SK-N-SH treated with all-trans-retinoic acid at 6 μM for 48 hours (cell line): Measurements from ENCODE around the gene TCEA3.

ENCODE experiments used
- ATAC-seq: fragments of 200-7000 bp; cut with Tn5 transposase; 3 replicates; pipeline ENCODE4 v1.9.1; 2020; ENCODE audit warnings: mild to moderate bottlenecking, moderate library complexity
- ARNTL ChIP-seq: fragments of 450-650 bp; formaldehyde crosslinking; IDR thresholded peaks from 2 replicates; pipeline ENCODE4 v1.5.0; 2020; ENCODE audit warnings: low read depth, mild to moderate bottlenecking, moderate library complexity, borderline replicate concordance
- CREB5 ChIP-seq: fragments of 250-450 bp; sonication (Bioruptor Pico); IDR thresholded peaks from 2 replicates; pipeline ENCODE4 v1.5.1; 2020; ENCODE audit warnings: low read depth, mild to moderate bottlenecking, moderate library complexity
- CSDC2 ChIP-seq: fragments of 250-450 bp; sonication (Bioruptor Pico); IDR thresholded peaks from 2 replicates; pipeline ENCODE4 v1.5.0; 2020; ENCODE audit warnings: mild to moderate bottlenecking, moderate library complexity
- CSRNP3 ChIP-seq: fragments of 250-450 bp; sonication (Bioruptor Pico); IDR thresholded peaks from 2 replicates; pipeline ENCODE4 v1.5.1; 2021; ENCODE audit warnings: mild to moderate bottlenecking, moderate library complexity
- ESRRG ChIP-seq: fragments of 250-450 bp; sonication (Bioruptor Pico); IDR thresholded peaks from 2 replicates; pipeline ENCODE4 v1.6.1; 2021; ENCODE audit warnings: mild to moderate bottlenecking
- GLIS3 ChIP-seq: fragments of 250-450 bp; sonication (Bioruptor Pico); IDR thresholded peaks from 2 replicates; pipeline ENCODE4 v1.5.0; 2020; ENCODE audit warnings: mild to moderate bottlenecking, moderate library complexity
- ISL1 ChIP-seq: fragments of 250-450 bp; sonication (Bioruptor Pico); IDR thresholded peaks from 2 replicates; pipeline ENCODE4 v2.1.2; 2022; ENCODE audit warnings: mild to moderate bottlenecking, moderate library complexity
- OSR1 ChIP-seq: fragments of 250-450 bp; sonication (Bioruptor Pico); IDR thresholded peaks from 2 replicates; pipeline ENCODE4 v1.8.0; 2022; ENCODE audit warnings: moderate library complexity, mild to moderate bottlenecking, inconsistent platforms
- PATZ1 ChIP-seq: fragments of 250-450 bp; sonication (Bioruptor Pico); IDR thresholded peaks from 2 replicates; pipeline ENCODE4 v1.8.0; 2020; ENCODE audit warnings: mild to moderate bottlenecking, moderate library complexity, borderline replicate concordance
- POU6F1 ChIP-seq: fragments of 250-450 bp; sonication (Bioruptor Pico); IDR thresholded peaks from 2 replicates; pipeline ENCODE4 v1.8.0; 2021; ENCODE audit warnings: low read depth, mild to moderate bottlenecking, moderate library complexity, borderline replicate concordance
- PPARA ChIP-seq: fragments of 250-450 bp; sonication (Bioruptor Pico); IDR thresholded peaks from 2 replicates; pipeline ENCODE4 v1.5.0; 2020; ENCODE audit warnings: mild to moderate bottlenecking, borderline replicate concordance
- RARB ChIP-seq: fragments of 250-450 bp; sonication (Bioruptor Pico); IDR thresholded peaks from 2 replicates; pipeline ENCODE4 v1.8.0; 2021; ENCODE audit warnings: mild to moderate bottlenecking, moderate library complexity
- TCF4 ChIP-seq: fragments of 250-450 bp; sonication (Bioruptor Pico); IDR thresholded peaks from 2 replicates; pipeline ENCODE4 v1.8.0; 2021; ENCODE audit warnings: mild to moderate bottlenecking, moderate library complexity, borderline replicate concordance
- TOX ChIP-seq: fragments of 250-450 bp; sonication (Bioruptor Pico); IDR thresholded peaks from 2 replicates; pipeline ENCODE4 v1.8.0; 2021; ENCODE audit warnings: mild to moderate bottlenecking, moderate library complexity, borderline replicate concordance
- TSHZ2 ChIP-seq: fragments of 250-450 bp; sonication (Bioruptor Pico); IDR thresholded peaks from 2 replicates; pipeline ENCODE4 v1.5.0; 2020; ENCODE audit warnings: mild to moderate bottlenecking, moderate library complexity
- ZC3H10 ChIP-seq: fragments of 250-450 bp; sonication (Bioruptor Pico); IDR thresholded peaks from 2 replicates; pipeline ENCODE4 v1.5.1; 2021; ENCODE audit warnings: mild to moderate bottlenecking, moderate library complexity
- ZFP3 ChIP-seq: fragments of 250-450 bp; sonication (Bioruptor Pico); IDR thresholded peaks from 2 replicates; pipeline ENCODE4 v1.5.0; 2020; ENCODE audit warnings: mild to moderate bottlenecking, moderate library complexity
- ZFP30 ChIP-seq: fragments of 450-650 bp; formaldehyde crosslinking; IDR thresholded peaks from 2 replicates; pipeline ENCODE4 v1.5.0; 2022; ENCODE audit warnings: mild to moderate bottlenecking, moderate library complexity
- ZNF565 ChIP-seq: fragments of 450-650 bp; formaldehyde crosslinking; conservative IDR thresholded peaks from 2 replicates; pipeline ENCODE4 v1.5.0; 2020; ENCODE audit warnings: low read depth, mild to moderate bottlenecking, moderate library complexity
- ZNF70 ChIP-seq: fragments of 450-650 bp; formaldehyde crosslinking; IDR thresholded peaks from 2 replicates; pipeline ENCODE4 v1.5.0; 2020; ENCODE audit warnings: mild to moderate bottlenecking, moderate library complexity
- ZNF8 ChIP-seq: fragments of 450-650 bp; formaldehyde crosslinking; IDR thresholded peaks from 2 replicates; pipeline ENCODE4 v1.5.0; 2020; ENCODE audit warnings: mild to moderate bottlenecking, moderate library complexity

Gene TCEA3

GRCh38 chr1:23369335-23370013 lies 55.1 kb downstream of the TCEA3 start, which contains the start of gene ZNF436:
ZNF436 (minus strand) TSS chr1:23369836; CDS start chr1:23368005, 1,831 bp downstream.
- peak; percentile 41 for ATAC-seq
- TF ChIP-seq TOX (CRISPR knock-in tag) (no peak), ZNF8 (CRISPR knock-in tag) (no peak)

GRCh38 chr1:23368562-23369334 lies 55.8 kb downstream of the TCEA3 start:
- ATAC-seq, result peak; percentile 91
- TF ChIP-seq TSHZ2 (CRISPR knock-in tag) (peak; percentile 20; the same call in 1 of the 2 replicates), ZNF8 (CRISPR knock-in tag) (no peak), PATZ1 (CRISPR knock-in tag) (peak; percentile 19; the same call in 1 of the 2 replicates), ZFP3 (CRISPR knock-in tag) (0 out of 2 replicates have a peak, but pooled peaks have one; percentile 24)

GRCh38 chr1:23367791-23368561 lies 56.6 kb downstream of the TCEA3 start:
- TF ChIP-seq POU6F1 (CRISPR knock-in tag), result no peak
- TF ChIP-seq ZNF565, result no peak
- TF ChIP-seq ISL1 (CRISPR knock-in tag), result no peak
- no peak for TF ChIP-seq TCF4 (CRISPR knock-in tag)
- no peak for TF ChIP-seq CSRNP3 (CRISPR knock-in tag)
- TF ChIP-seq OSR1 (CRISPR knock-in tag), result no peak
- no peak for TF ChIP-seq GLIS3 (CRISPR knock-in tag)
- no peak for TF ChIP-seq ARNTL (CRISPR knock-in tag)
- TF ChIP-seq ZFP30, result no peak
- TF ChIP-seq ZNF70 (CRISPR knock-in tag), result no peak
- TF ChIP-seq TOX (CRISPR knock-in tag), result no peak
- no peak for TF ChIP-seq ESRRG (CRISPR knock-in tag)
- TF ChIP-seq CSDC2, result no peak
- TF ChIP-seq ZC3H10 (CRISPR knock-in tag), result no peak
- TF ChIP-seq ZNF8 (CRISPR knock-in tag), result no peak
- peak; percentile 92 for ATAC-seq

GRCh38 chr1:23367451-23367790 lies 57.1 kb downstream of the TCEA3 start:
- TF ChIP-seq PPARA (no peak), ARNTL (CRISPR knock-in tag) (no peak), ZNF70 (CRISPR knock-in tag) (no peak), TOX (CRISPR knock-in tag) (no peak), ISL1 (CRISPR knock-in tag) (no peak), POU6F1 (CRISPR knock-in tag) (no peak), RARB (CRISPR knock-in tag) (no peak), ZC3H10 (CRISPR knock-in tag) (no peak), CREB5 (CRISPR knock-in tag) (no peak)
- no peak for ATAC-seq
